Glomerular visceral epithelial cell (primary cell): ENCODE measurements around the gene GCNT2.
"Not testable (repeated sequence)": the region's sequence is repeated elsewhere in the genome, so short reads cannot be mapped to it uniquely, and the experiment has no call there.

Source experiments
- DNase-seq: peaks from one replicate; pipeline ENCODE4 v3.0.0-alpha.2; 2016; ENCODE audit errors: extremely low spot score

Gene GCNT2

DNA sequence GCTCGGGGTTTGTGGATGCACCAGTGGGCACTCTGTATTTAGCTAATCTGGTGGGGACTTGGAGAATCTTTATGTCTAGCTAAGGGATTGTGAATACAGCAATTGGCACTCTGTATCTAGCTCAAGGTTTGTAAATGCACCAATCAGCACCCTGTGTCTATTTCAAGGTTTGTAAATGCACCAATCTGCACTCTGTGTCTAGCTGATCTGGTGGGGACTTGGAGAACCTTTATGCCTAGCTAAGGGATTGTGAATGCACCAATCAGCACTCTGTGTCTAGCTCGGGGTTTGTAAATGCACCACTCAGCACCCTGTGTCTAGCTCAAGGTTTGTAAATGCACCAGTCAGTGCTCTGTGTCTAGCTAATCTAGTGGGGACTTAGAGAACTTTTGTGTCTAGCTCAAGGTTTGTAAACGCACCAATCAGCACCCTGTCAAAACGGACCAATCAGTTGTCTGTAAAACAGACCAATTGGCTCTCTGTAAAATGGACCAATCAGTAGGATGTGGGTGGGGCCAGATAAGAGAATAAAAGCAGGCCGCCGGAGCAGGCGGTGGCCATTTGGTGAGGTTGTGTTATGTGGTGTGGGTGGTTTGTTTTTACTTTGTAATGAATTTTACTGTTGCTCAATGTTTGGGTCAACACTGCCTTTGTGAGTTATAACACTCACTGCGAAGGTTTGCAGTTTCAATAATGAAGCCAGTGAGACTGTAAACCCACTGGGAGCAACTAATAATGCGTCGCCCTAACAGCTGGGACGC, 139.5 kb downstream of the GCNT2 start:
- DNase-seq: not testable (repeated sequence)

DNA sequence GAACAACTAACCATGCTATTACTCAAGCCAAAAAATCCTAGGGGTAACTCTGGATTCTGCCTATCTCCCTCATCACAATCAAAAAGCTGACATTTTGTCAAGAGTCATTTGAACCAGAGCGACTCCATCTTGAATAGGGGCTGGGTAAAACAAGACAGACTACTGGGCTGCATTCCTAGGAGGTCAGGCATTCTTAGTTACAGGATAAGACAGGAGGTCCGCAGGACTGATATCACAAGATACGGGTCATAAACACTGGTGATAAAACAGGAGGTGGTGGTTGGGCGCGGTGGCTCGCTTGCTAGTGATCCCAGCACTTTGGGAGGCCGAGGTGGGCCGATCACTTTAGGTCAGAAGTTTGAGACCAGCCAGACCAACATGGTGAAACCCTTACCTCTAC, 141.1 kb downstream of the GCNT2 start:
- no peak for DNase-seq

GRCh38 chr6:10662742-10663141, 141.6 kb downstream of the GCNT2 start:
- no peak for DNase-seq

- not testable (repeated sequence) for DNase-seq
Observed at GRCh38 chr6:10665595-10665994, 144.4 kb downstream of the GCNT2 start.

- no peak for DNase-seq
Observed at GRCh38 chr6:10668126-10668917, 147.2 kb downstream of the GCNT2 start.

DNA sequence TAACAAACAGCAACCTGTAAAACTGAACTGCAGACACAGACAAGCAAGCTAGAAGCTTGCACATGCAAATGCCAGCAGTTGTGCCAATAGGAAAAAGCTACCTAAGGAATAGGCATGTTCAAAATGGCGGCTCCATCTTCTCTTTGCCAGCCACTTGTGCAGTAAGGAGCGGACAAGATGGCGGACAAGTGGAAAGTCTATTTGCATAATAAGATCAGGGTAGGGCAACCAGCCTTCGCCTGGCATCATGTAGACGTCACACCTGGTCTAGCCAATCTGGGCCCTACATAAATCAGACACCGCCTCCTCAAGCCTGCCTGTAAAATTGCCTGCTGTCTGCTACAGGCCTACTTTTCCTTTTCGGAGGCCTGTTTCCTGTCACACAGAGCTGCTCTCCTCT, 155.3 kb downstream of the GCNT2 start:
- DNase-seq: no peak

GRCh38 chr6:10678456-10678855, 157.3 kb downstream of the GCNT2 start:
- DNase-seq: no peak
